H9 (cell line): Measurements from ENCODE around the gene LRP1. TPM values are rescaled to one million over a fixed set of nuclear protein-coding genes. Genes with fewer than 3 reads are reported as not detected.

ENCODE experiments used
- DNase-seq: peaks from one replicate; pipeline ENCODE4 v3.0.0-alpha.2; 2017
- H2AFZ ChIP-seq: one replicate; pipeline ENCODE4 v1.6.1; 2013; ENCODE audit warnings: mild to moderate bottlenecking, low read length, control low read depth, moderate library complexity
- H2AK5ac ChIP-seq: 2 replicates; pipeline ENCODE4 v1.6.1; 2013; ENCODE audit warnings: low read length, control low read depth, mixed read lengths; ENCODE audit not compliant: insufficient read length
- H2BK120ac ChIP-seq: one replicate; pipeline ENCODE4 v1.6.1; 2013; ENCODE audit warnings: low read depth, mild to moderate bottlenecking, low read length, control low read depth, inconsistent platforms; ENCODE audit not compliant: poor library complexity, severe bottlenecking
- H2BK12ac ChIP-seq: 2 replicates; pipeline ENCODE4 v1.6.1; 2013; ENCODE audit warnings: low read length, control low read depth, mixed read lengths, low read depth; ENCODE audit not compliant: insufficient read length
- H2BK15ac ChIP-seq: 2 replicates; pipeline ENCODE4 v1.6.1; 2013; ENCODE audit warnings: low read depth, low read length, control low read depth
- H2BK20ac ChIP-seq: one replicate; pipeline ENCODE4 v1.6.1; 2013; ENCODE audit warnings: low read depth, mild to moderate bottlenecking, low read length, control low read depth, inconsistent platforms; ENCODE audit not compliant: poor library complexity, severe bottlenecking
- H2BK5ac ChIP-seq: 2 replicates; pipeline ENCODE4 v1.6.1; 2013; ENCODE audit warnings: low read length, control low read depth, mixed read lengths; ENCODE audit not compliant: insufficient read length
- H3K14ac ChIP-seq: 2 replicates; pipeline ENCODE4 v1.6.1; 2013; ENCODE audit warnings: low read length, control low read depth; ENCODE audit not compliant: insufficient read depth
- H3K18ac ChIP-seq: 2 replicates; pipeline ENCODE4 v1.6.1; 2013; ENCODE audit warnings: low read depth, mild to moderate bottlenecking, mixed read lengths, low read length, control low read depth; ENCODE audit not compliant: insufficient read length
- H3K23ac ChIP-seq: 2 replicates; pipeline ENCODE4 v1.6.1; 2013; ENCODE audit warnings: low read length, control low read depth, mixed read lengths, low read depth; ENCODE audit not compliant: insufficient read length
- H3K23me2 ChIP-seq: 2 replicates; pipeline ENCODE4 v1.6.1; 2013; ENCODE audit warnings: low read depth, mild to moderate bottlenecking, mixed read lengths, low read length, control low read depth; ENCODE audit not compliant: insufficient read length, poor library complexity, severe bottlenecking
- H3K27ac ChIP-seq: 2 replicates; pipeline ENCODE4 v1.5.1; 2013; ENCODE audit warnings: low read length, control low read depth, mixed read lengths, low read depth; ENCODE audit not compliant: insufficient read length
- H3K27me3 ChIP-seq: 2 replicates; pipeline ENCODE4 v1.6.1; 2013; ENCODE audit warnings: low read length, control low read depth, inconsistent platforms; ENCODE audit not compliant: insufficient read depth
- H3K4ac ChIP-seq: 2 replicates; pipeline ENCODE4 v1.6.1; 2013; ENCODE audit warnings: low read depth, mild to moderate bottlenecking, control low read depth, inconsistent platforms, low read length, moderate library complexity
- H3K4me1 ChIP-seq: 2 replicates; pipeline ENCODE4 v1.6.1; 2013; ENCODE audit warnings: low read length, control low read depth, inconsistent platforms; ENCODE audit not compliant: insufficient read depth
- H3K4me2 ChIP-seq: 2 replicates; pipeline ENCODE4 v1.6.1; 2013; ENCODE audit warnings: low read length, control low read depth, mixed read lengths; ENCODE audit not compliant: insufficient read length, insufficient read depth
- H3K56ac ChIP-seq: 2 replicates; pipeline ENCODE4 v1.6.1; 2013; ENCODE audit warnings: low read depth, mild to moderate bottlenecking, mixed read lengths, low read length, control low read depth; ENCODE audit not compliant: insufficient read length
- H3K79me1 ChIP-seq: 2 replicates; pipeline ENCODE4 v1.6.1; 2013; ENCODE audit warnings: low read depth, mild to moderate bottlenecking, moderate library complexity, low read length, control low read depth, inconsistent platforms; ENCODE audit not compliant: insufficient read depth, poor library complexity, severe bottlenecking
- H3K79me2 ChIP-seq: 2 replicates; pipeline ENCODE4 v1.6.1; 2013; ENCODE audit warnings: low read length, control low read depth, inconsistent platforms; ENCODE audit not compliant: insufficient read depth
- H3K9ac ChIP-seq: 2 replicates; pipeline ENCODE4 v1.6.1; 2013; ENCODE audit warnings: low read length, control low read depth, mixed read lengths; ENCODE audit not compliant: insufficient read length; ENCODE audit errors: extremely low read depth
- H3K9me3 ChIP-seq: one replicate; pipeline ENCODE4 v1.6.1; 2013; ENCODE audit warnings: low read depth, low read length, inconsistent platforms; ENCODE audit not compliant: control insufficient read depth
- H3T11ph ChIP-seq: one replicate; pipeline ENCODE4 v1.6.1; 2013; ENCODE audit warnings: mild to moderate bottlenecking, low read length, control low read depth, inconsistent platforms
- H4K20me1 ChIP-seq: one replicate; pipeline ENCODE4 v1.6.1; 2013; ENCODE audit not compliant: control insufficient read depth, insufficient read length, insufficient read depth
- H4K5ac ChIP-seq: 2 replicates; pipeline ENCODE4 v1.6.1; 2013; ENCODE audit warnings: low read depth, mild to moderate bottlenecking, mixed read lengths, low read length, control low read depth; ENCODE audit not compliant: insufficient read length
- H4K8ac ChIP-seq: replicated peaks from 2 replicates; pipeline ENCODE4 v1.6.1; 2013; ENCODE audit warnings: low read length, control low read depth, mixed read lengths, low read depth; ENCODE audit not compliant: insufficient read length
- H4K91ac ChIP-seq: 2 replicates; pipeline ENCODE4 v1.6.1; 2013; ENCODE audit warnings: low read depth, mild to moderate bottlenecking, moderate library complexity, mixed read lengths, low read length, control low read depth; ENCODE audit not compliant: insufficient read length
- H3K27ac Mint-ChIP-seq, 3 experiments: 2 replicates in 2 of 3; 3 replicates in 1 of 3; pipeline ENCODE4 v1.8.0; 2020 to 2021; ENCODE audit warnings: mixed read lengths in 3 of 3, mild to moderate bottlenecking in 1 of 3, moderate library complexity in 1 of 3
- H3K27me3 Mint-ChIP-seq: 2 replicates; pipeline ENCODE4 v1.8.0; 2021; ENCODE audit warnings: low read depth, mild to moderate bottlenecking, moderate library complexity, mixed read lengths
- H3K36me3 Mint-ChIP-seq, 3 experiments: 2 replicates in 2 of 3; 3 replicates in 1 of 3; pipeline ENCODE4 v1.8.0; 2020 to 2021; ENCODE audit warnings: low read depth in 3 of 3, mixed read lengths in 3 of 3; ENCODE audit not compliant: insufficient read depth in 1 of 3
- H3K4me1 Mint-ChIP-seq, 2 experiments: 2 replicates each; pipeline ENCODE4 v1.8.0; 2020; ENCODE audit warnings: mixed read lengths in 2 of 2
- H3K4me3 Mint-ChIP-seq, 2 experiments: 2 replicates in 1 of 2; 3 replicates in 1 of 2; pipeline ENCODE4 v1.8.0; 2020 to 2021; ENCODE audit warnings: mild to moderate bottlenecking in 2 of 2, mixed read lengths in 2 of 2, moderate library complexity in 1 of 2
- H3K9me3 Mint-ChIP-seq, 2 experiments: 2 replicates in 1 of 2; 3 replicates in 1 of 2; pipeline ENCODE4 v1.8.0; 2020; ENCODE audit warnings: mild to moderate bottlenecking in 2 of 2, mixed read lengths in 2 of 2, moderate library complexity in 1 of 2
- WGBS: extraction: QIAGEN DNeasy Blood & Tissue Kit; methylation state at CpG from one replicate; pipeline ENCODE4 v1.1.7; 2013; ENCODE audit warnings: missing lambda C conversion rate, low lambda C conversion rate, mixed read lengths; ENCODE audit not compliant: insufficient read length; ENCODE audit errors: extremely low coverage; 5-methylcytosine and 5-hydroxymethylcytosine counted together
- total RNA-seq: library from RNA; stranded (reverse); gene quantifications from 2 replicates; pipeline ENCODE4 v1.2.1, GENCODE V29; 2021
- TF ChIP-seq, protein P1 (sequence below): fragments of 200-600 bp; sonication (generic); conservative IDR thresholded peaks from 3 replicates; pipeline ENCODE4 v1.8.0; 2021; ENCODE audit warnings: antibody characterized with exemption, mild to moderate bottlenecking

The LRP1 gene
- total RNA-seq, 1 experiment from 2014 or later, result 115 TPM

DNA sequence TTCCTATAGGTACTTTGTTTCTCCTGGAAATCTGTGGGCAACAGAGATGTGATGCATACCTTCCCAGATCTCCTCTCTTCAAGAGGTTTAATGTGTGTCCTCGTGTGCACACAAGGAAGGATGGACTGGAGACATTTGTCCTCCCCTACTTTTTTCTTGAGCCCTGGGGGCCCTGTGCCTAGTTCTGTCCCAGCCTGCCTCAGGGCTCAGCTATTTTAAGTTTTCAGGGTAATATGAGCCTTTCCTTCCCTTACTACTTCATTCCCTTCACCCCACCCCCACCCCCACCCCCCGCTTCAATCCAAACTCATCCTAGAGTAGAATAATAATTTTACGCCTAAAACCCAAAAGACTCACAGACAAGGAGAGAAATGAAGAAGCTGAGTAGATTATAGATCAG is 122.3 kb downstream of the LRP1 start:
- H3K18ac ChIP-seq, result no peak overlapping the region
- 100% methylated on average over 1 of the region's 3 CpGs for WGBS
- no peak overlapping the region for H3K27ac ChIP-seq
- no peaks in the 10 kb centered on the region for H3K79me1 ChIP-seq
- no peak overlapping the region for H2BK120ac ChIP-seq
- no peak overlapping the region for H3K14ac ChIP-seq
- no peak overlapping the region for H4K8ac ChIP-seq
- no peak overlapping the region for H2BK5ac ChIP-seq
- H3K4me1 ChIP-seq, result peaks cover 7% of the 10 kb centered on the region
- H3K23me2 ChIP-seq, result no peaks in the 10 kb centered on the region
- H3K23ac ChIP-seq, result no peak overlapping the region
- no peak overlapping the region for H3K9ac ChIP-seq
- no peak overlapping the region for H2BK15ac ChIP-seq
- no peak overlapping the region for H2AK5ac ChIP-seq
- peaks cover 2% of the 10 kb centered on the region; the same call in 1 of the 2 replicates for H3K27me3 Mint-ChIP-seq
- no peak overlapping the region for H2BK12ac ChIP-seq
- H3K4me1 Mint-ChIP-seq, result peaks cover 26 to 37% of the 10 kb centered on the region in 2 experiments
- peaks cover 0 to 5% (median 0%) of the 10 kb centered on the region in 3 experiments; a peak in 3 of 7 replicates for H3K36me3 Mint-ChIP-seq
- H2AFZ ChIP-seq, result no peak overlapping the region
- no peak overlapping the region for H3K27ac Mint-ChIP-seq
- DNase-seq, result no peak
- H4K91ac ChIP-seq, result no peak overlapping the region
- H3K27me3 ChIP-seq, result no peaks in the 10 kb centered on the region
- no peaks in the 10 kb centered on the region for H3K9me3 ChIP-seq
- no peaks in the 10 kb centered on the region for H3K9me3 Mint-ChIP-seq
- no peak overlapping the region for H3K4me2 ChIP-seq
- H3T11ph ChIP-seq, result no peak overlapping the region
- TF ChIP-seq, protein P1, sequence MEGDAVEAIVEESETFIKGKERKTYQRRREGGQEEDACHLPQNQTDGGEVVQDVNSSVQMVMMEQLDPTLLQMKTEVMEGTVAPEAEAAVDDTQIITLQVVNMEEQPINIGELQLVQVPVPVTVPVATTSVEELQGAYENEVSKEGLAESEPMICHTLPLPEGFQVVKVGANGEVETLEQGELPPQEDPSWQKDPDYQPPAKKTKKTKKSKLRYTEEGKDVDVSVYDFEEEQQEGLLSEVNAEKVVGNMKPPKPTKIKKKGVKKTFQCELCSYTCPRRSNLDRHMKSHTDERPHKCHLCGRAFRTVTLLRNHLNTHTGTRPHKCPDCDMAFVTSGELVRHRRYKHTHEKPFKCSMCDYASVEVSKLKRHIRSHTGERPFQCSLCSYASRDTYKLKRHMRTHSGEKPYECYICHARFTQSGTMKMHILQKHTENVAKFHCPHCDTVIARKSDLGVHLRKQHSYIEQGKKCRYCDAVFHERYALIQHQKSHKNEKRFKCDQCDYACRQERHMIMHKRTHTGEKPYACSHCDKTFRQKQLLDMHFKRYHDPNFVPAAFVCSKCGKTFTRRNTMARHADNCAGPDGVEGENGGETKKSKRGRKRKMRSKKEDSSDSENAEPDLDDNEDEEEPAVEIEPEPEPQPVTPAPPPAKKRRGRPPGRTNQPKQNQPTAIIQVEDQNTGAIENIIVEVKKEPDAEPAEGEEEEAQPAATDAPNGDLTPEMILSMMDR, result no peak
- no peak overlapping the region for H4K5ac ChIP-seq
- no peaks in the 10 kb centered on the region for H4K20me1 ChIP-seq
- no peak overlapping the region for H3K56ac ChIP-seq
- no peak overlapping the region for H3K4ac ChIP-seq
- H3K4me3 Mint-ChIP-seq, result no peak overlapping the region
- no peaks in the 10 kb centered on the region for H3K79me2 ChIP-seq
- H2BK20ac ChIP-seq, result no peak overlapping the region
